Large intestine (tissue), 3 donors: ENCODE data around the gene CORT. TPM values are rescaled to one million over a fixed set of nuclear protein-coding genes. Genes with fewer than 3 reads are reported as not detected.
A peak's percentile ranks its signal among the peaks of the same experiment; 100 is the strongest.
"Not testable (repeated sequence)": the region's sequence is repeated elsewhere in the genome, so short reads cannot be mapped to it uniquely, and the experiment has no call there.

Experiments used
- DNase-seq, 2 donors: peaks; one replicate each; pipeline versions ENCODE4 v3.0.0 to v3.0.0-alpha.2; 2013
- H3K27ac ChIP-seq: one replicate; pipeline ENCODE4 v1.5.1; 2013; ENCODE audit warnings: low read length
- H3K27me3 ChIP-seq: 2 replicates; pipeline ENCODE4 v1.6.1; 2013; ENCODE audit warnings: low read length; ENCODE audit not compliant: control insufficient read depth, insufficient read depth
- H3K36me3 ChIP-seq: 2 replicates; pipeline ENCODE4 v1.6.1; 2013; ENCODE audit warnings: low read length; ENCODE audit not compliant: control insufficient read depth, insufficient read depth
- H3K4me1 ChIP-seq: one replicate; pipeline ENCODE4 v1.6.1; 2013; ENCODE audit warnings: low read length; ENCODE audit not compliant: control insufficient read depth, insufficient read depth
- H3K4me3 ChIP-seq: one replicate; pipeline ENCODE4 v1.5.1; 2013; ENCODE audit warnings: low read length
- H3K9me3 ChIP-seq: one replicate; pipeline ENCODE4 v1.6.1; 2013; ENCODE audit warnings: mild to moderate bottlenecking, low read depth, low read length, moderate library complexity; ENCODE audit not compliant: control insufficient read depth
- WGBS: methylation state at CpG from one replicate; pipeline ENCODE4 v1.1.5; 2013; ENCODE audit warnings: low lambda C conversion rate; ENCODE audit not compliant: insufficient coverage; 5-methylcytosine and 5-hydroxymethylcytosine counted together
- polyA plus RNA-seq: library from polyadenylated mRNA; unstranded; fragments of 120-200 nt; gene quantifications from one replicate; pipeline ENCODE4 v1.2.1, GENCODE V29; 2013

Gene CORT
- polyA plus RNA-seq, 1 donor = 1.2 TPM

- Histone ChIP-seq H3K4me1 (no peaks in the 10 kb centered on the region), H3K9me3 (no peaks in the 10 kb centered on the region), H3K4me3 (no peak overlapping the region), H3K27ac (no peak overlapping the region), H3K27me3 (no peaks in the 10 kb centered on the region), H3K36me3 (peaks cover 19% of the 10 kb centered on the region)
- DNase-seq = peak in 1 of 2 donors; percentile 39
- WGBS = 80% methylated on average over 1 of the region's 8 CpGs
Measured at GRCh38 chr1:10424651-10425050, 25.2 kb upstream of the CORT start.

GRCh38 chr1:10425826-10426534, 23.9 kb upstream of the CORT start:
- not testable (repeated sequence) for DNase-seq, H3K36me3 ChIP-seq, H3K4me3 ChIP-seq, H3K27ac ChIP-seq, H3K27me3 ChIP-seq, H3K9me3 ChIP-seq, H3K4me1 ChIP-seq
- whole genome bisulfite sequencing = no CpG with 5 or more reads among the region's 21 CpGs

GRCh38 chr1:10426535-10426848, 23.3 kb upstream of the CORT start:
- DNase-seq, H3K27me3 ChIP-seq, H3K36me3 ChIP-seq, H3K27ac ChIP-seq, H3K4me1 ChIP-seq, H3K9me3 ChIP-seq, H3K4me3 ChIP-seq: not testable (repeated sequence)
- no CpG with 5 or more reads among the region's 21 CpGs for WGBS

- no peak for DNase-seq
- WGBS = no CpG with 5 or more reads among the region's 5 CpGs
- H3K9me3 ChIP-seq = no peaks in the 10 kb centered on the region
Measured at GRCh38 chr1:10428984-10429383, 20.8 kb upstream of the CORT start.

GRCh38 chr1:10429868-10430215, 20.0 kb upstream of the CORT start:
- no peaks in the 10 kb centered on the region for H3K36me3 ChIP-seq
- peaks cover 23% of the 10 kb centered on the region for H3K4me1 ChIP-seq
- no peak for DNase-seq
- no peaks in the 10 kb centered on the region for H3K27me3 ChIP-seq
- WGBS = no CpG with 5 or more reads among the region's 16 CpGs
- peak overlapping the region; percentile 2 for H3K4me3 ChIP-seq
- no peak overlapping the region for H3K27ac ChIP-seq
- no peaks in the 10 kb centered on the region for H3K9me3 ChIP-seq

More at GRCh38 chr1:10428984-10429383, 20.8 kb upstream of the CORT start:
- peaks cover 23% of the 10 kb centered on the region for H3K4me1 ChIP-seq
- H3K27ac ChIP-seq = no peak overlapping the region
- H3K27me3 ChIP-seq = no peaks in the 10 kb centered on the region
- no peak overlapping the region for H3K4me3 ChIP-seq
- H3K36me3 ChIP-seq = no peaks in the 10 kb centered on the region

- peak within 1 kb of the TSS; percentile 46 for H3K27ac ChIP-seq
Measured at GRCh38 chr1:10430216-10431069, 19.4 kb upstream of the CORT start, which contains the start of gene CENPS. Gene CENPS (plus strand): TSS chr1:10430433. CDS start chr1:10430518, 85 bp downstream.

GRCh38 chr1:10431070-10431730, 18.6 kb upstream of the CORT start:
- WGBS = no CpG with 5 or more reads among the region's 30 CpGs
- peak overlapping the region; percentile 46 for H3K27ac ChIP-seq
- H3K4me1 ChIP-seq = peaks cover 23% of the 10 kb centered on the region

More at GRCh38 chr1:10430216-10431069, 19.4 kb upstream of the CORT start, which contains the start of gene CENPS:
- peak; percentile 89 to 96 for DNase-seq
- WGBS = 0% methylated on average over 2 of the region's 95 CpGs
- H3K9me3 ChIP-seq = no peaks in the 10 kb centered on the region
- H3K4me1 ChIP-seq = peaks cover 23% of the 10 kb centered on the region
- H3K4me3 ChIP-seq = peak within 1 kb of the TSS; percentile 66
- no peaks in the 10 kb centered on the region for H3K27me3 ChIP-seq
- no peaks in the 10 kb centered on the region for H3K36me3 ChIP-seq

GRCh38 chr1:10432910-10433700, 16.7 kb upstream of the CORT start:
- Histone ChIP-seq H3K9me3 (no peaks in the 10 kb centered on the region), H3K36me3 (no peaks in the 10 kb centered on the region), H3K27me3 (no peaks in the 10 kb centered on the region), H3K4me1 (peaks cover 34% of the 10 kb centered on the region), H3K4me3 (no peak overlapping the region), H3K27ac (peak overlapping the region; percentile 88)
- DNase-seq = peak; percentile 75 to 80
- no CpG with 5 or more reads among the region's 14 CpGs for WGBS

More at GRCh38 chr1:10431070-10431730, 18.6 kb upstream of the CORT start:
- DNase-seq = no peak
- no peaks in the 10 kb centered on the region for H3K36me3 ChIP-seq
- no peaks in the 10 kb centered on the region for H3K27me3 ChIP-seq
- no peaks in the 10 kb centered on the region for H3K9me3 ChIP-seq
- peak overlapping the region; percentile 66 for H3K4me3 ChIP-seq

- H3K36me3 ChIP-seq = no peaks in the 10 kb centered on the region
- H3K27ac ChIP-seq = peak overlapping the region; percentile 88
- H3K27me3 ChIP-seq = no peaks in the 10 kb centered on the region
- peaks cover 35% of the 10 kb centered on the region for H3K4me1 ChIP-seq
- WGBS = 88% methylated on average over 3 of the region's 11 CpGs
- no peak overlapping the region for H3K4me3 ChIP-seq
- no peaks in the 10 kb centered on the region for H3K9me3 ChIP-seq
- DNase-seq = no peak
Measured at GRCh38 chr1:10433790-10434189, 16.0 kb upstream of the CORT start.

GRCh38 chr1:10434590-10434989, 15.2 kb upstream of the CORT start:
- Histone ChIP-seq H3K4me1 (peaks cover 37% of the 10 kb centered on the region), H3K9me3 (no peaks in the 10 kb centered on the region), H3K27me3 (no peaks in the 10 kb centered on the region), H3K27ac (no peak overlapping the region), H3K36me3 (no peaks in the 10 kb centered on the region), H3K4me3 (no peak overlapping the region)
- WGBS = 93% methylated on average over 2 of the region's 5 CpGs
- no peak for DNase-seq
